ENCODE measurements around the gene PRR33.
"Not testable (repeated sequence)": the region's sequence is repeated elsewhere in the genome, so short reads cannot be mapped to it uniquely, and the experiment has no call there.

PRR33 gene

DNA sequence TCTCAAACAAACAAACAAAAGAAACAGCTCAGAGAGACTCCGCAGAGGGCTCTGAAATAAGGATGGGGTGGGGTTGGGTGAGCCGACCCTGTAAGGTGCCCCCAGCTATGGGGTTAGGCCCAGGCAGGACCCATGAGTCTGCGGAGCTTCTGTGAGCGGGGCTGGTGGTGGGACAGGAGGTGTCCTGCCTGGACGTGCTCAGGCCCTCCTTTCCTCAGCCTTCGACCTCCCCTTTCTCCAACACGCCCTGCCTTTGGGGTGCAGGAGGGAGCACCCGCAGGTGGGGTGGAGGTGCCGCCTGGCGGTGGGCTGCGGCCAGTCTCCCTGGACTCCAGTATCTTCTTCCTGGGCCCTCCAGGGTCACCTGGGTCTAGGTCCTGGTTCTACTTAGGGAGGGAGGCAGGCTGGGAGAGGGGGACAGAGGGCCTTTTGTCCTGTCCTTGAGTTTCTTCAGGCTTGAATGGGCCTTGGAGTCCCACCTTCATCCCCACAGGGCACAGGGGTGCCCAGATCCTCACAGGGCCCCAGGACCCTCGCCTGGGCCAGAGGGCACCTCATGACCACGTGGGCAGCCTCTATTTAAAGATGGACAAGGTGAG lies 12.3 kb downstream of the PRR33 start:
- no peak for DNase-seq (ENCODE audit: low read depth)
- H3K4me3 ChIP-seq (ENCODE audit: control insufficient read depth, low read depth, low read length): no peak overlapping the region
- TF ChIP-seq, protein P1, sequence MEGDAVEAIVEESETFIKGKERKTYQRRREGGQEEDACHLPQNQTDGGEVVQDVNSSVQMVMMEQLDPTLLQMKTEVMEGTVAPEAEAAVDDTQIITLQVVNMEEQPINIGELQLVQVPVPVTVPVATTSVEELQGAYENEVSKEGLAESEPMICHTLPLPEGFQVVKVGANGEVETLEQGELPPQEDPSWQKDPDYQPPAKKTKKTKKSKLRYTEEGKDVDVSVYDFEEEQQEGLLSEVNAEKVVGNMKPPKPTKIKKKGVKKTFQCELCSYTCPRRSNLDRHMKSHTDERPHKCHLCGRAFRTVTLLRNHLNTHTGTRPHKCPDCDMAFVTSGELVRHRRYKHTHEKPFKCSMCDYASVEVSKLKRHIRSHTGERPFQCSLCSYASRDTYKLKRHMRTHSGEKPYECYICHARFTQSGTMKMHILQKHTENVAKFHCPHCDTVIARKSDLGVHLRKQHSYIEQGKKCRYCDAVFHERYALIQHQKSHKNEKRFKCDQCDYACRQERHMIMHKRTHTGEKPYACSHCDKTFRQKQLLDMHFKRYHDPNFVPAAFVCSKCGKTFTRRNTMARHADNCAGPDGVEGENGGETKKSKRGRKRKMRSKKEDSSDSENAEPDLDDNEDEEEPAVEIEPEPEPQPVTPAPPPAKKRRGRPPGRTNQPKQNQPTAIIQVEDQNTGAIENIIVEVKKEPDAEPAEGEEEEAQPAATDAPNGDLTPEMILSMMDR (IDR thresholded peaks at IDR 0.05; ENCODE audit: control insufficient read depth, insufficient read depth, low read depth, low read length, missing control alignments): no peak

DNA sequence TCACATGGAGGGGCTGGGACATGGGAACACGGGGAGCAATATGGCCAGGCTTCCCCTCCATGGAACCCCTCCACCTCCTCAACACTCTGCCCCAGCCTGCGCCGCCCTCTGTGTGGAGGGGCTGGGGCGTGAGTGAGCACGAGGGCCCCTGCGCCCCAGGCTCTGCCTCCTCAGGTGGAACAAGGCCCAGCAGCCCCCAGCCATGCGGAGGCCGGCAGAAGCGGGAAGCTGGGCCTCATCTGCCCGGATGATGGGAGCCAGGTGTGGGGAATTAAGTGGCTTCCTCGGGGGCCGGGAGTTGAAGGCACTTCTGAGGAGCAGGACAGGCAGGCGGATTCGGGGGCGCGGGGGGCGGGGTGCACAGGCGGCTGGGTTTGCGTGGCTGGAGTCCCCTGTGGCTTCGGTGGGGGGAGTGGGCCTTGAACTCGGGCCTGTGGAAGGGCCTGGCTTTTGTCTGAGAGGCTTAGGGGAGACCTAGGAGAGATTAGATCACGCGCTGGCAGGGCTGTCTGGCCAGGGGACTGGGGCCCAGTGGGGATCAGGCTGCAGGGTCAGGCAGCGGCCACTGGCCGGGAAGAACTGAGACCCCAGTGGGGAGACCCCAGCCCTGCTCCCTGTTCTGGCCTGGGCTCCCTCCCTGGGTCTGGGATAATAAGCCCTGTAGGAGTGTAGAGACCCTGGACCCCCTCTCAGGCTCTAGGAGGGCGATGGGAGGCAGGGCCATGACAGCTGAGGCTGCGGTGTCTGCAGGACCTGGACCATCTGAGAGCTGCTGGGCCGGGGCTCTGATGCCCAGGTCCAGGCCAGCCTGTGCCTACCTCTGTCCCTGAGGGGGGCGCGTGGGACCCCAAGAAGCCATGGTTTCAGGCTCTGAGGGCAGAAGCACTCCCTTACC lies 13.3 kb downstream of the PRR33 start:
- TF ChIP-seq, protein P1 (IDR thresholded peaks at IDR 0.05; ENCODE audit: control insufficient read depth, insufficient read depth, low read depth, low read length, missing control alignments): no peak
- H3K4me3 ChIP-seq (ENCODE audit: control insufficient read depth, low read depth, low read length): no peak overlapping the region
- no peak for DNase-seq (ENCODE audit: low read depth)

DNA sequence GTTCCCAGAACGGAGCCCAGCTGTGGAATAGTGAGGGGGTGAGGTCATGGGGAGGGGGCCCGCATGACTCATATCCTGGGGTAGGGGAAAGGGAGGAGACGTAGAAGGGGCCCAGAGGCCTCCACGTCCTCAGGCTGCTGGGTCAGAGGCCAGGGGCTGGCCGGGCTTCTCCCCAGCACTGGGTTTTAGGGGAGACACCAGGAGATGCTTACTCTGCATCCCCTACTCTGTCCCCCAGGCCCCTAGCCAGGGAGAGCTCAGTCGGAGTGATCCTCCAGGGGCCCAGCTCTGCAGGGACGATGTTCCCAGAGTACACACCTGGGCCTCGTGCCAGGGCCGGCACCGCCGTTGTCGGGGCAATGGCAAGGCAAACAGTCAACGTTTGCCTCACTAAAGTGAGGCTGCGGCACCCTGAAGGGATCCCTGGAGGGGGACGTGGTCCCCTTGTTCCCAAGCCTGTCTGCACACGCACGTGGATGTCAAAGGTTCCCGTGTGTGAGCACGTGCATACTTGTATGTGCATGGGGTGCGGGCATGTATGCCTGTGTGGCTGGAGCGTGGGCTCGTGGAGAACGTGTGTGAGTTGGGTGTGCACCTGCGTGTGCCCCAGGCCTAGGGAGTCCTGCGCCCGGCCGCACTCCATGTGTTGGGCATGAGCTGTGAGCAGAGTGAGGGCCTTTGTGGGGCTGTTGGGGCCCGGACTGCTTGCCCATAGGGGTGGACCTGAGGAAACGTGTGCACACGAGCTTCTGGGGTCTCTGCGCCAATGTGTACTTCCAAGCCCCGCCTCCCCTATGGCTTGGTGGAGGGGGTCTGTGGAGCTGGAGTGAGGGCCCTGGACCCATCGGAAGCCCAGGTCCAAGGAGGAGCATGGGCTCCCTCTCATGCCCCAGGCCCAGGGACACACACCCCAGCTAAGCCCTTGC lies 14.2 kb downstream of the PRR33 start:
- TF ChIP-seq, protein P1 (IDR thresholded peaks at IDR 0.05; ENCODE audit: control insufficient read depth, insufficient read depth, low read depth, low read length, missing control alignments): no peak
- DNase-seq (ENCODE audit: low read depth): no peak
- no peak overlapping the region for H3K4me3 ChIP-seq (ENCODE audit: control insufficient read depth, low read depth, low read length)

DNA sequence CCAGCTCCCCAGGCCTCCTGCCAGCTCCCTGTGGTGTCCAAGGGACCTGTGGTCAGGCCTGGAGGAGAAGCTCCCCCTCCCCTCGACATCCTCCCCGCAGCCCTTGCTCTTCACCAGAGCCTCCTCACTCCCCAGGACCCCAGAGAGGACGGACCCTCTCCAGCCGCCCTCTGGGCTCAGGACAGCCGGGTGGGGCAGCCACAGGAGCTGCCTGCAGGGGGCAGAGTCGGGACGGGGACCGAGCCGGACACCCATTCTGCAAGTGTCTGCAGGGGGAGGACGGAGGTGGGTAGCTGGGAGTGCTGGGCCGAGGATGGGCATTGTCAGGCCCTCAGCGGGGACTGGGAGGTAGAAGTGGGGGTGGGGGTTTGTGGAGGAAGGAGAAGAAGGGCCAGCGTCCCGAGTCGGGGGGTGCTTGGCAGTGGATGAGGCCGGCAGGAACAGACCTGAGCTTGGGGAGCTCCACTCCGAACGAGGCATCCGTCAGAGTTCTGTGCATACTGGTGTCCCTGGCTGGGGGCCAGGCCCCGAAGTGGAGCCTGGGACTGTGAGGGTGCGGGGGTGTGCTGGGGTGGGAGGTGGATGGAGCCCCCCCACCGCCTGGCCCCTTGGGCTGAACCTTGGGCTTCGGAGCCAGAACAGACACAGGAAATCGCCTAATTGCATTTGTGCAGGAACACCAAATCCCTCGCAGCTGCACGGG lies 15.2 kb downstream of the PRR33 start:
- no peak overlapping the region for H3K4me3 ChIP-seq (ENCODE audit: control insufficient read depth, low read depth, low read length)
- no peak for DNase-seq (ENCODE audit: low read depth)
- TF ChIP-seq, protein P1 (IDR thresholded peaks at IDR 0.05; ENCODE audit: control insufficient read depth, insufficient read depth, low read depth, low read length, missing control alignments): peak; percentile 69

DNA sequence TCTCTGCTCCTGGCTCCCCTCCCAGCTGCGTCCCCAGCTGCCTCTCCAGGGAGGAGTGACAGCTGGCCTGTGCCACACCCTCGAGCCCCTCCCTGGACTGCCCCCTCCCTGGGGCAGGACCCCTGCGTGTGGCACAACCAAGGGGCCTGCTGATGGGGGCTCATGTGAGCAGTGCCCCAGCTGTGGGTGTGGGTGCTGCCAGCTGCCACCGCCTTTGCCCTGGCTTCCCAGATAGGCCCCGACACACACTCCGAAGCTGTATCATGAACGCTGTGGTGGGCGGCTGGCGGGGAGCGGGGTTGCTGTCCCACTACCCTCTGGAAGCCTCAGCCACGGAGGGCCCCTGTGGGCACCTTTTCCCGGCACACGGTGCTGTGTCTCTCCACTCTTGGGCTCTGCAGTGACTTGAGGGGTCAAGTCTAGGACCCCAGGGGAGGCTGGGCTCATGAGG lies 15.8 kb downstream of the PRR33 start:
- not testable (repeated sequence) for H3K4me3 ChIP-seq (ENCODE audit: control insufficient read depth, low read depth, low read length); DNase-seq (ENCODE audit: low read depth)

DNA sequence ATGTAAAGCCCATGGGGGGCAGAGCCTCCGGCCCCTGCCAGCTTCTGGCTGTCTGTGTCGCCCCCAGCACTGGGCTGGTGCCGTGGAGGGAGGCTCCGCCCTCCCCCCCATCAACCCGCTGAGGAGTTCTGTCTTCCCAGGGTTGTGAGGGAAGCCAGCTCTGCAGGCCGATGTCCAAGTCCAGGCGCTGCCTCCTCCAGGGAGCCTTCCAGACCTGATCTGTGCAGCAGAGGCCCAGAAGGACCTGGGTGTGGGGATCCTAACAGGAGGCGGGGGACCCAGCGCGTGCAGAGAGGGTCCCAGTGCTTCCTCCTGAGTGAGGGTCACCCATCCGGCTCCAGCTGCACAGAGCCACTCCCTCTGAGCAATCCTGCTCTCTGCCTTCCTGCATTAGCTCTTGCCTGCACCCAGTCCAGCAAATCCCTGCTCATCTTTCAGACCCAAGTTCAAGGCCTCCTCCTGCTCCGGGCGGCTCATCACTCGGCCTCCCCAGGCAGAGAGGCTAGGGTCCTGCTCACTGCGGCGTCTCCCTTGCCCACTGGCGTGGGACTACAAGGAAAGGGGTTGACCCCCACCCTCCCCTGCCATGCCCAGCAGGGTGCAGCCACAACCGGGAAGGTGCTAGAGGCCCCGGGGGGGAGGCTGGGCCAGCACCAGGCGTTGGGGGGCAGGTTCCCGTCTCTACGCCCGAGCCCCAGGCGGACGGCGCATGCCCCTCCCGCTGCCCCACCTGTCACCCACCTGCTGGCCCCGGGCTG lies 16.4 kb downstream of the PRR33 start:
- DNase-seq (ENCODE audit: low read depth): no peak
- no peak overlapping the region for H3K4me3 ChIP-seq (ENCODE audit: control insufficient read depth, low read depth, low read length)
- TF ChIP-seq, protein P1 (IDR thresholded peaks at IDR 0.05; ENCODE audit: control insufficient read depth, insufficient read depth, low read depth, low read length, missing control alignments): no peak

DNA sequence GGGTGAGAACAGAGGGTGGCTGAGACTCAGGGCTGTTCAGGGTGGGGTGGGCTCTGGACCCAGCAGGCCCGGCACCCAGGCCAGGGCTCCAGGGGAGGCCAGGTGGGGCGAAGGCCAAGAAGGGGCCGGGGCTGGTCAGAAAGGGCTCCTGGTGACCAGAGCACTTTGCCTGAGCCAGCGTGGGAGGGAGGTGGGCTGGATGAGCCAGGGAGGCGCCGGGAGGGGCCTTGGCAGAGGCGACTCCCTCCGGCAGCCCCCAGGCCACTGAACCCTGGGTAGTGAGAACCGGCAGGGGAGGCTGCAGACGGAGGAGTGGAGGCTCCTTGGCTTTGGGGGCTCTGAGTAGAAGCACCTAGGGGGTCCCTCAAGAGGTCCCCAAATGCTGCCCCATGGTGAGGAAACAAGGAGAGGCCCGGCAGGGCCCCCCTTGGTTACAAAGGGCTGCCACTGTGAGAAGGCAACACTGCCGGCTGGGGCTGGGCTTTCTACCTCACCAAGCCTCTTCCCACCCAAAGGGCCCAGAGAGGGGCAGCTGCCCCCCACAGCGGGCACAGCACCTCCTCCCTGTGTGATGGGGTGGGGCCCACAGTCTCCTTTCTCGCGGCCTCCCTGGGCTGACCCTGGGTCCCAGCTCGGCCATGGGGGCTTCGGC lies 17.1 kb downstream of the PRR33 start:
- DNase-seq (ENCODE audit: low read depth); H3K4me3 ChIP-seq (ENCODE audit: control insufficient read depth, low read depth, low read length): not testable (repeated sequence)

DNA sequence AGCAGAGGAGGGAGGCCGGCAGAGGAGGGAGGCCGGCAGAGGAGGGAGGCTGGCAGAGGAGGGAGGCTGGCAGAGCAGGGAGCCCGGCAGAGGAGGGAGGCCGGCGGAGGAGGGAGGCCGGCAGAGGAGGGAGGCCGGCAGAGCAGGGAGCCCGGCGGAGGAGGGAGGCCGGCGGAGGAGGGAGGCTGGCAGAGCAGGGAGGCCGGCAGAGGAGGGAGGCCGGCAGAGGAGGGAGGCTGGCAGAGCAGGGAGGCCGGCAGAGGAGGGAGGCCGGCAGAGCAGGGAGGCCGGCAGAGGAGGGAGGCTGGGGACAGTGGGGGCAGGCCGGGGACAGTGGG lies 17.9 kb downstream of the PRR33 start:
- H3K4me3 ChIP-seq (ENCODE audit: control insufficient read depth, low read depth, low read length); DNase-seq (ENCODE audit: low read depth): not testable (repeated sequence)
